Peyer's patch (tissue), 4 donors: ENCODE measurements around the gene NALCN.

ENCODE experiments used
- CTCF ChIP-seq, 6 experiments: fragments of 450-650 bp in 4 of 6; fragments of 200-600 bp in 2 of 6; sonication (generic) in 1 of 6; IDR thresholded peaks; one replicate each; pipeline ENCODE4 v1.5.1; 2017 to 2019; ENCODE audit warnings: antibody characterized with exemption in 6 of 6, mild to moderate bottlenecking in 3 of 6, moderate library complexity in 1 of 6
- POLR2A ChIP-seq, 2 donors: fragments of 450-650 bp; IDR thresholded peaks; one replicate each; pipeline ENCODE4 v1.5.1; 2017; ENCODE audit warnings: antibody characterized with exemption in 2 of 2, mild to moderate bottlenecking in 2 of 2, moderate library complexity in 2 of 2

GRCh38 chr13:101082441-101082840 lies 333.9 kb downstream of the NALCN start:
- TF ChIP-seq POLR2A (IDR thresholded peaks at IDR 0.05): no peak
- no peak for TF ChIP-seq CTCF (IDR thresholded peaks at IDR 0.05)
